Activated CD4-positive, CD25-positive, alpha-beta regulatory T cell treated with anti-CD3 and anti-CD28 coated beads, Interleukin-2, amount 50 U/mL, for 16 hours (primary cell): ENCODE measurements around the gene ZNRF4.

Experiments
- DNase-seq: peaks from one replicate; pipeline ENCODE4 v3.0.0-alpha.2; 2020; ENCODE audit warnings: low read depth, low spot score

ZNRF4 gene

DNA sequence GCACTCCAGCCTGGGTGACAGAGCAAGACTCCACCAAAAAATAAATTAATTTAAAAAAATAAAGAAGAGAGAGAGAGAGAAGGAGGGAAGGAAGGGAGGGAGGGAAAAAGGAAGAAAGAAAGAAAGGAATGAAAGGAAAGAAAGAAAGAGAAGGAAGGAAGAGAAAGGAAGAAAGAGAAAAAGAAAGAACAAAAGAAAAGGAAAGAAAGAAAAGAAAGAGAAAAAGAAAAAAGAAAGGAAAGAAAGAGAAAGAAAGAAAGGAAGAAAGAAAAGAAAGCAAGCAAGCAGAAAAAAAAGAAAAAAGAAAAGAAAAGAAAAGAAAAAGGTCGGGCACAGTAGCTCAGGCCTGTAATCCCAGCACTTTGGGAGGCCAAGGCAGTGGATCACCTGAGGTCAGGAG lies 14.9 kb upstream of the ZNRF4 start:
- no peak for DNase-seq

DNA sequence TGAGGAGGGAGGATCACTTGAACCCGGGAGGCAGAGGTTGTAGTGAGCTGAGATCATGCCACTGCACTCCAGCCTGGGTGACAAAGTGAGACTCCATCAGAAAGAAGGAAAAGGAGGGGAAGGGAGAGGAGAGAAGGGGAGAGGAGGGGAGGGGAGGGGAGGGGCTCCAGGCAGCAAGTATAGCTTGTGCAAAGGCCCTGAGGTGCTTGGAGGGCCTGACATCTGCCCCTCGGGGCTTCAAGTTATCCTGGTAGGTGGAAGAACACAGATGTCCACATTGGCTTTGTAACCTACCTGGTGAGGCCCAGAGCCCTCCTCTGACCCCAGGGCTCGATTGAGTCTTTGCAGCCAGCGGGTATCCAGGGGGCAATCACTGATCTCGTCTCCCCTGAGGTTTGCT lies 11.5 kb upstream of the ZNRF4 start:
- DNase-seq = no peak

DNA sequence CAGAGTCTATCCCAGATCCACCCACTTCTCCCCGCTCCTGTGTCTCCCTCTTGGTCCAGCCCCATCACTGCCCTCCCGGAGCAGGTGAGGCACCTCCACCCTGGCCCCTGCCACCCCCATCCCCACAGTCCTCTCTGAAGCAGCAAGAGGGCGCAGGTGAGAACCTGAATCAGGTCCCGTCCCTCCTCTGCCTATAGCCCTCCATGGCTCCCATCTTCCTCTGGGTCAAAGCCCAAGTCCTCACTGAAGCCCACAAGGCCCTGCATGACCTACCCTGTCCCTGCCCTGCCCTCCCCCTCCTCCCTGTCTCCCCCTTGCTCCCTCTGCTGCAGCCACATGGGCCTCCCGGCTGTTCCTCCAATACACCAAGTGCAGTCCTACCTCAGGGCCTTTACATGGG lies 10.8 kb upstream of the ZNRF4 start:
- no peak for DNase-seq

DNA sequence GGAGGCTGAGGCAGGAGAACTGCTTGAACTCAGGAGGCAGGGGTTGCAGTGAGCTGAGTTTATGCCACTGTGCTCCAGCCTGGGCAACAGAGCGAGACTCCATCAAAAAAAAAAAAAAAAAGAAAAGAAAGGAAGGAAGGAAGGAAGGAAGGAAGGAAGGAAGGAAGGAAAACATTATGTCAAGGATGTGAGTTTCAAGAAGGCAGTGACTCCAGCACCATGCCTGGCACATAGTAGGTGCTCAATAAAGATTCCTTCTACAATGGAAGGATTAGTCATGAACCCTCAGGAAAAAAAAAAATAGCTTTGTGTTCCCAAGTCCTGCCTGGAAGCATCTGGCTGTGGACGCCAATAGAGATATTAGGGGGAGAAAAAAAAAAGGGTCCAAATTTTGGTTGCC lies 10.1 kb upstream of the ZNRF4 start:
- no peak for DNase-seq

DNA sequence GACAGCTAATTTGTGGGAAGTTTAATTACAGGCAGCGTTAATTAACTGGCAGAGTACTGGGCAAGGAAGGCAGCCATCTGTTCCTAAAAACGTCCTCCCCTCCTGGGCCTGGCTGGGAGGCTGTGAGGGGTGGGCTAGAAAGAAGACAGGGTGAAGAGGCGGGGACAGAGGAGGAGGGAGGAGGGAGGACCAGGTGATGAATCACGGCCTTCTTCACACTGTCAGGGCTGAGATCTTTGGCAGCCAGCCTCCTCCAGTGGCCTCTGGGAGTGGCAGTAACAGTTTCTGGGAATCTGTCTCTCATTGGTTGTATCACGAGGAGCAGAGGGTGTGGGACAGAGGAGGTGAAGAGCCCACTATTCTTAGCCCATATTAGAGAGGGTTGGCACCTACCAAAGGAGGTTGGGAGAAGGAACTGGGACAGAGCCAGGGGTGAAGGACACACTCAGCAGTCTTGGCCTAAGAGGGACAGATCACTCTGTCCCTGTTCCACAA lies 9.6 kb upstream of the ZNRF4 start:
- DNase-seq = no peak

DNA sequence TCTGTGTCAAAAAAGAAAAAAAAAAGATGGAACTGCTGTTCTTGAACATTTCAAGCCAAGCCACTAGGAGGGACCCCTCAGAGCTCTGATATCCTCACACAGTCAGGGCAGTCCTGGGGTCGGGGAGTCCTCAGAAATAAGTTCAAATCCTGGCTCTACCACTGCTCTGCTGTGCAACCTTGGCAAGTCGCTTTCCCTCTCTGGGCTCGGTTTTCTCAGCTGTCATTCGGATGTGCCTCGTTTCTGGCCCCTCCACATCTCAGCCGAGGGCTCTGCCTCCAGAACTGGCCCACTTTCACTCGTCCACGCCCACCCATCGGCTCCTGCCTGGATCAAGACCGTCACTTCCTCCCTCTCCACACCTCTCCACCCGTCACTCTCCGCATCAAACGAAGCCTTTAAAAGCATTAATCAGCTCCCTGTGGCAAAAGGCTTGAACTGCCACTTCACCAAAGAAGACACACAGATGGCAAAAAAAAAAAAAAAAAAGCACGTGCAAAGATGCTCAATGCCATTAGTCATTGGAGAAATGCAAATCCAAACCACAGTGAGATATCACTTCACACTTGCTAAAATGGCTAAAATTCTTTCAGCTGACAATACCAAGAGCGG lies 7.4 kb upstream of the ZNRF4 start:
- no peak for DNase-seq

DNA sequence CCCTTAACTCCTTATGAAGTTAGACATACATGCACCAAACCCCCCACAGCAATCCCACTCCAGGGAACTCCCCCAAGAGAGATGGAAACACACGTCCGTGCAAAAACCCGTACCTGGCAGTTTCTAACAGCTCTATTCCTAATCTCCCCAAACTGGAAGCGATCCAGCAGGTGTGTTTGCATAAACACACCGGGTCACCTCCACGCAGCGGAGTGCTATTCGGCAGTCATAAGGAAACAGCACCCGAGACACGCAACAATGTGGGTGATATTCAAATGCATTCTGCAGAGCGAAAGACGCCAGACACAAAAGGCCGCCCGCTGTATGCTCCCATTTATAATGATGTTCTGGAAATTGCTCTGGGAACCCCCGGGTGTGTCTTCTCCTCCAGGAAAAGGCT lies 6.8 kb upstream of the ZNRF4 start:
- DNase-seq = no peak

DNA sequence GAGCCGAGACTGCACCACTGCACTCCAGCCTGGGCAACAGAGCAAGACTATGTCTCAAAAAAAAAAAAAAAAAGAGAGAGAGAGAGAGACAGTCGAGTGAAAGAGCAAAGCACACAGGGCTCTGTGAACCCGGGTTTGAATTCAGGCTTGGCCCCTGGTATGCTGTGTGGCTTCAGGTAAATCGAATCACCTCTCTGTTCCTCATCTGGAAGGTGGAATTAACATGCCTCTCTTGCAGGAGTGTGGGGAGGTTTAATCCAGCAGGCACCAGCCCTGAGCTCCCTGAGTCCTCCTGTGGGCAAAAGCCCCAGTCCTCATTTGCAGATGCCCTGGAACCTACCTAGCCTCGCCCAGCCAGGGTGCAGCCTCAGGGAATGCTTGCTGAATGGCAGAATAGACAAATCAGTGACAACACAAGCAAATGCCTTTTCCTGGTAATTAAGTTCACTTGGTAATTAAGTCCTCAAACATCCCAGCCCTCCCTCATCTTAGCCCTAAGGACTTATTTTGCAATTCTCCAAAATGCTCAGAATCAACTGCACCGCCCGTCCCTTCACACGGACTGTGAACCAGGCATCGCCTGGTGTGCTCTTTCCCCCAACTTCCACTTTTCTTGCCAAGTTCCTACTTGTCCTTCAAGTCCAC lies 4.6 kb upstream of the ZNRF4 start:
- no peak for DNase-seq

DNA sequence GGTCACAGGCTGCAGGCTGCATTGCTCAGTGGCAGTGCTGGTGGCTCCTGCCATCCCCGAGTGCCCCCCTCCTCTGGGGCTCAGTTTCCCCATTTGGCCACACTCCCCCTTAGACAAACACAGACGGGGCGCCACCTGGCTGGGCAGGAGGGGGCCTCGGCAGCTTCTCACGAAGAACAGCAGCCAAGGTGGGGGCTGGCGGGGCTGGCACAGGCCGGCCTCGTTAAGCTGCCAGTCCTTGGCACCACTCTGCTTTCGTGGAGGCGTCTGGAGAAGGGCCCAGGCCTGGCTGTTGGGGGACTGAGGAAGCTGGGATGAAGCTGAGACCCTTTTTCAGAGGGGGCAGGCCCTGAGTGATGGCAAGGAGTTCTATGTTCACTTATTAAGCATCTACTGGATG lies 3.7 kb upstream of the ZNRF4 start:
- DNase-seq = no peak

DNA sequence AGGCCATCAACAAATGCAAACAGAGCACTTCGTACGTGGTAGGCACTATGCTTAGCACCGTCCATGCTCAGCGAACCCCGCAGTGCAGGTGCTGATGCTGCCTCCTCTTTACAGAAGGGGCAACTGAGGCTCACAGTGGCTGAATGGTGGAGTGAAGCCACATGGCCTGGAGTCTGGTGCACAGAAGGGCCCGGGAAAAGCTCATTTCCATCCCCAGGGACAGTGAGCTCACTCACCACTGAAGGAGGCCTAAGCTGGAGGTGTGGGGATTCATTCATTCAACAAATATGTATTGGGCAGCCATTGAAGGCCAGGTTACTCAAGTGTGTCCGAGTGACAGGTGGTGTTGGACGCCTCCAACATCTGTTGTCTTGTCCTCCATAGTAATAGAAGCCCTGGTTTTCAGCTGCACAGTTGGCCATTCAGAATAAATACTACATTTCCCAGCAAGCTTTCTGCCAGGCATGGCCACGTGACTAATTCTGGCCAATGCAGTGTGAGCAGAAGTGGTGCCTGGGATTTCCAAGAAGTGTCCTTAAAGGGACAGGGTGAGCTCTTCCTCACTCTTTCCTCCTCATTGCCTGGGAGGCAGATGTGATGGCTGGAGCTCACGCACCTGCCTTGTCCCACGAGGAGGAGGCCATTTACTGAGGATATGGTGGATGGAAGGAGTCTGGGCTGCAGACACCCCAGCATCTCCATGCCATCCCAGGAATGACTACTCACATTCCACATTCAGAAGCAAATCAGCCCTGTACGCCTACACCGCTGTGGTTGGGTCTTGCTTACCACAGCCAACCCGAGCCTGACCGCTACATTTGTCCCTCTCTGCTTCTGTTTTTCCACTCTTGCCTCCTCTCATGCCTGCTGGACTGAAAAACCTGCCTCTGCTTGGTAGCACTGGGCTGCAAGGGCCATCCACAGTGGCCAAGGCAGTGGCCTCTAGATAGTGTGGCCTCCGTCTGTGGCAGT lies 2.3 kb upstream of the ZNRF4 start:
- no peak for DNase-seq

DNA sequence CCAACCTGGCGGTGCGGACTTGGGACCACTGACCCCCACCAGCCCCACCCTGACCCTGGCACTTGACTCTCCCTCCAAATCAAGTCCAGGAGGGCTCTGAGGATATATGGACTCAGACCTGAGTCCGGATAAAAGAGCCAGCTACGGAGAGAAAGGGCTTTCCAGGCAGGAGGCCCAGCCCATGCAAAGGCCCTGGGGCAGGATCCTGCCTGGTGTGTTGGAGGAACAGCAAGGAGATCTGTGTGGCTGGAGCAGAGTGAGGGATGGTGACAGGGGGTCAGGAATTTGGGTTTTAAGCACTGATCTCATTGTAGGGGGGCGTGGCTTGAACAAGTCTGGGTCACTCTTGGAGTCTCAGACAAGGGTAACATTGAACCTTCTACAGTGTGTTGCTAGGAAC lies 474 bp upstream of the ZNRF4 start:
- no peak for DNase-seq

DNA sequence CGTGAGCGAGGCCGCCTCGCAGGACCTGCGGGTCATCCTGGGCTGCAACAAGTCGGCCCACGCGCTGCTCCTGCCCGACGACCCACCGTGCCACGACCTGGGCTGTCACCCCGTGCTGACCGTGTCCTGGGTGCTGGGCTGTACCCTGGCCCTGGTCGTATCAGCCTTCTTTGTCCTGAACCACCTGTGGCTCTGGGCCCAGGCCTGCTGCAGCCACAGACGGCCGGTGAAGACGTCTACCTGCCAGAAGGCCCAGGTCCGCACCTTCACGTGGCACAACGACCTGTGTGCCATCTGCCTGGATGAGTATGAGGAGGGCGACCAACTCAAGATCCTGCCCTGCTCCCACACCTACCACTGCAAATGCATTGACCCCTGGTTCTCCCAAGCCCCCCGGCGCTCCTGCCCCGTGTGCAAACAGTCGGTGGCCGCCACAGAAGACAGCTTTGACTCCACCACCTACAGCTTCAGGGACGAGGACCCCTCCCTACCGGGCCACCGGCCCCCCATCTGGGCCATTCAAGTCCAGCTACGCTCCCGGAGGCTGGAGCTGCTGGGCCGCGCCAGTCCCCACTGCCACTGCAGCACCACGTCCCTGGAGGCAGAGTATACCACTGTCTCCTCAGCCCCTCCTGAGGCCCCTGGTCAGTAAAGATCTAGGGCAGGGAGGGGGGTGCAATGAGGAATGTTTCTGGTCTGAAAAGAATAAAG lies 1.1 kb downstream of the ZNRF4 start:
- no peak for DNase-seq

DNA sequence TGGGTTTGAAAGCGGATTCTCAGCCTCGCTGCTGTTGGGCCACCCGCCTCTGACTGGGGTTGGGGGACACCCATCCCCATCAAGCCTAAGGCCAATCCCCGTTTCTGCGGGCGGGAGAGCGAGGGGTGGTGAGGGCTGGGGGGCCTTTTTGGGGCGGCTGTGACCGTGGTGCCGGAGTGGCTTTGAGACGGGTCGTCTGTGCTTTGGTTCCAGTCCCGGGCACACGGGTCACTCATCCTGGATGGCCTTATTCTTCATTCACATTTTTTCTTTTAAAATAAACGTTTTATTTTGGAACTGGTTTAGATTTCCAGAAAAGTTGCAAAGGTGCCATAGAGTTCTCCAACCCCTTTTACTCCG lies 1.6 kb downstream of the ZNRF4 start:
- no peak for DNase-seq

DNA sequence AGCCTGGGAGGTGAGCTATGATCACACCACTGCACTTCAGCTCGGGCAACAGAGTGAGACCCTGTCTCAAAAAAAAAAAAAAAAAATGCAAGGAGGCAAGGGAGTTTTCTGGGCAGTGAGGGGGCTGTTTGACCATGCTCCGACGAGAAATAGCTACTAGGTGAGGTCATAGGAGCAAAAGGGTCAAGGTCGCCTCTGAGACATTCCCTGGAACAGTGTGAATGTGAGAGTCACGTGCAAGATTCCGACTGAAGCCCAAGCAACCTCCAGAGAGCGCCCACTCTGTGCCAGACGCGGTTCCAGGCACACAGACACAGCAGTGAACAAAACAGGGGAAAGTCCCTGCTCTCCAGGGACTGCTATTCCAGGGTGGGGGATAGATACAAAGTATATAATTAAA lies 2.5 kb downstream of the ZNRF4 start:
- no peak for DNase-seq

DNA sequence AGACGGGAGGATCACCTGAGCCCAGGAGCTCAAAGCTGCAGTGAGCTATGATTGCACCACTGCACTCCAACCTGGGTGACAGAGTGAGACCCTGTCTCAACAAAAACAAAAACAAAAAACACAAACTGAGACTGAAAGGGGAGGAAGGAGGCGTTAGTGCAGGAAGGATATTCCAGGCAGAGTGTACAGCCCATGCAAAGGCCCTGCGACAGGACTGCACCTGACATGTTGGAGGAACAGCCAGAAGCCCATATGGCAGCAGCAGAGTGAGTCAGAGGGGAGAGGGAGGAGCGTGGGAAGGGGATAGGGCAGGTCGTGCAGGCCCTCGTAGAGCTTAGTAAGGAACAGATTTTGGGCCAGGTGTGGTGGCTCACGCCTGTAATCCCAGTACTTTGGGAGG lies 3.2 kb downstream of the ZNRF4 start:
- DNase-seq = no peak

DNA sequence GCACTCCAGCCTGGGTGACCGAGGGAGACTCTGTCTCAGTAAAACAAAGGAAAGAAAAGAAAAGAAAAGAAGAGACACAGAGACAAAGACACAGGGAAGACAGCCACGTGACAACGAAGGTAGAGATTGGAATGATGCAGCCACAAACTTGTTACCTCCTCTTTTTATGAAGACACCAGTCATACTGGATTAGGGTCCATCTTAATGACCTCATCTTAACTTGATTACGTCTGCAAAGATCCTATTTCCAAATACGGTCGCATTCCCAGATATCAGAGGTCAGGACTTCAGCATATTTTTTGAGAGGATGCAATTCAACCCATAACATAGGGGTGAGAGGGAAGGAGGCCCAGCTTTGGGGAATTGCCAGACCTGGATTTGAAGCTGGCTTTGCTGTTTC lies 4.1 kb downstream of the ZNRF4 start:
- DNase-seq = no peak

DNA sequence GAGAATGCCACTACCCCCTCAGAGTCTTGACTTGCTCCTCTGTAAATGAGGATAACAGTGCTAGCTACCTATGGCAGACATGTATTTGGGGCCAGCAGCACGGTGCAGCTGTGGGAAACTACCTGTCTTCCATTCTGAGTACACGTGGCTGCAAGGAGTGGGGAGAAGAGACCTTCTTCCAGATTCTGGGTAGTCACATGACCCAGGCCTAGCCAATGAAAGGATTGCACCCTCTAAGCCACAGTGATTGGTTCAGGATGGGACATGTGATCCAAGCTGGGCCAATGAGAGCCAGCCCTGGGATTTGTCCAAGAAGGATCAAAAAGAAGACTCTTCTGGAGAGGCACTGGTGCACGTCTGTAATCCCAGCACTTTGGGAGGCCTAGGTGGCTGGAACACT lies 5.5 kb downstream of the ZNRF4 start:
- DNase-seq = no peak

DNA sequence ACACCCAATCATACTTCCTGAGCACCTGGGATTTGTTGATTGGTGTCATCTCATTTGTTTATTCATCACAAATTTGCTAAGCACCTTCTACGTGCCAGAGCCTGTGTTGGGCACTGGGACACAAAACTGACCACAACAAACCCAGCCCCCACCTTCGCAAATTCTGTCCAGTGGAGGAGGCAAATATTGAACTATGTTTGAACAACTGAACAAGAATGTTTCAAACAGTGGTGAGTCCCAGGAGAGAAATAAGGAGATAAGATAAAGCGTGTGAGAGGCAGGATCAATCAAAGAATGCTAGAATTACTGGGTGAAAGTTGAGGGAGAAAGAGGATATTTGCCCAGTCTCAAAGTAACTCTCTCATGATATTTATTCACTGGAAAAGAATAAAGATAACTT lies 8.7 kb downstream of the ZNRF4 start:
- no peak for DNase-seq

DNA sequence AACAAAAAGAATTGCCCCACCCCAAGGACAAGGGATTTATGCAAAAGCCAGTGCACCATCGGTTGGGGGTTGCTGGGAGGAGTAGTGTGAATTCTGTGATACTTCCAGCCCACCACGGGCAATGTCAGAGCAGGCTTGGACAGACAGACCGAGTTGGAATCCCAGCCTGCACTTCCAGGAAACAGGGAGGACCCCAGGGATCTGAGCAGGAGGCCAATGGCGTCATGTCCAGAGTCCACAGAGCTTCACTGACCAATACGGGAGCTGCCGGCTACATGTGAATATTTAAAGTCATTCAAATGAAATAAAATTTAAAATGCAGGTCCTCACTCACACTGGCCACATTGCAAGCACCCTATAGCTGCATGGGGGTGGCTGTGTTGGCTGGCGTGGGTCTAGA lies 10.9 kb downstream of the ZNRF4 start:
- DNase-seq = no peak

DNA sequence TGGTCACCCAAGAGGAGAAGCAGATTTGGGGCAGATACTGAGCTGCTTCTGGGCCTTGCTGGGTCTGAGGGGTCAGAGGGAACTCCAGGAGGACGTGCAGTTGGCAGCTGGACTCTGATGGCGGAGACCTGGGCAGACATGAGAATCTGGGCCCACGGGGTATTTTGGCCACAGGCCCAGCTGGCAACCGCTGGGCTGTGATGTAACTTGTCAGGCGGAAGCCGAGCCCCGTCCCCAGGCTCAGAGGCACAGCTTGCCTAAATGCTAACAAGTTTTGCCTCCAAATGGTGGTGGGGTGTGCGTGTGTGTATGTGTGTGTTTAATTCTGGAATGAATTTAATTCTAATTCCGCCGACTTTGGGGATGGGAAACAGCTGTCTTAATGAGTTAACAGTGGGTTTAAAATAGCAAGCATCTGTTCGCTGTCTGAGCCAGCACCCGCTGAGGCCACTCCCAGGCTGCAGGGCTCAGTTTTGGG lies 11.6 kb downstream of the ZNRF4 start:
- DNase-seq = no peak

DNA sequence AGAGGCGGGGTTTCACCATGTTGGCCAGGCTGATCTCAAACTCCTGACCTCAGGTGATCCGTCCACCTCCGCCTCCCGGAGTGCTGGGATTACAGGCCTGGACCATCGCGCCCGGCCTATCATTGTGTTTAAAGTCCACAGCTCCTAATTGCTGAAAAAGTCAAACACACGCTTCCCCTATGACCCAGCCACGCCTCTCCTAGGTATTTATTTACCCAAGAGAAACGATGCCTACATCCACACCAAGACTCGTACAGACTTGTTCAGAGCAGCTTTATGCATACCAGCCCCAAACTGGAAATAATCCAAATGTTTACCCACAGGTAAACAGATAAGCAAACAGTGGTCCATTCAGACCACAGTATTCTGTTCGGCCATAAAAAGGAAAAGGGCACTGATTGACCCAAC lies 15.1 kb downstream of the ZNRF4 start:
- DNase-seq = no peak

DNA sequence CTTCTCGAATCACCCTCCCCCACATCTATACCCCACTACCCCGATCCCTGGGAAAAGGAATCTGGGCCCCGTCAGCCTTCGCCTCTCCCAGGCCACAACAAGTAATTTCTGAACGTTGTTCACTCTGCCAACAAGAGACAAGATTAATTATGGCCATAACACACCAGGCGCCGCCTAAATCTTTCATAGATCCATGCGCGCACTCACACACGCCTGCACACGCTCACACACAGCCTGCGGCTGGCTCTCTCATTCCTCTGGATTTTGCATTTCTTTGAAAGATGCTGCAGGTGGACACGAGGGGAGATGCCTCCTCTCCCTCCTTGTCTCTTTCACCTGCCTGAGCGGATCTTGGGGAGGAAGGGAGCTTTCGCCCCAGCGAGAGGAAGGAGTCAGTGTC lies 17.1 kb downstream of the ZNRF4 start:
- no peak for DNase-seq
